NCI-H774 (cell line): ENCODE results near the gene COX19.

Experiments used
- DNase-seq: peaks from one replicate; lab custom pipeline; 2025; lab: John Stamatoyannopoulos, UW

Gene COX19

GRCh38 chr7:991729-992656, 16.6 kb upstream of the COX19 start:
- DNase-seq, result no peak

- DNase-seq, result no peak
Measured at GRCh38 chr7:990933-991728, 15.8 kb upstream of the COX19 start.

GRCh38 chr7:990352-990932, 15.1 kb upstream of the COX19 start:
- no peak for DNase-seq

- DNase-seq, result no peak
Measured at GRCh38 chr7:988963-989529, 13.7 kb upstream of the COX19 start.

GRCh38 chr7:988426-988911, 13.1 kb upstream of the COX19 start:
- no peak for DNase-seq

GRCh38 chr7:987909-988308, 12.6 kb upstream of the COX19 start:
- no peak for DNase-seq

GRCh38 chr7:986766-987751, 11.7 kb upstream of the COX19 start:
- no peak for DNase-seq

- DNase-seq, result no peak
Measured at GRCh38 chr7:985915-986741, 10.8 kb upstream of the COX19 start.

GRCh38 chr7:985127-985416, 9.7 kb upstream of the COX19 start:
- DNase-seq, result no peak

GRCh38 chr7:984361-985126, 9.2 kb upstream of the COX19 start:
- DNase-seq, result no peak

- no peak for DNase-seq
Measured at GRCh38 chr7:983616-984071, 8.3 kb upstream of the COX19 start.

GRCh38 chr7:983004-983615, 7.8 kb upstream of the COX19 start, which contains the start of gene CYP2W1:
CYP2W1 (plus strand) TSS chr7:983181; CDS start chr7:983212, 31 bp downstream.
- no peak for DNase-seq

- no peak for DNase-seq
Measured at GRCh38 chr7:982511-983003, 7.2 kb upstream of the COX19 start.

- no peak for DNase-seq
Measured at GRCh38 chr7:981793-982510, 6.6 kb upstream of the COX19 start.

- DNase-seq, result no peak
Measured at GRCh38 chr7:979886-980571, 4.7 kb upstream of the COX19 start.

- DNase-seq, result no peak
Measured at GRCh38 chr7:979151-979550, 3.8 kb upstream of the COX19 start.

- no peak for DNase-seq
Measured at GRCh38 chr7:978416-979091, 3.2 kb upstream of the COX19 start.
